HG03520 (cell line): ENCODE data around the gene USP17L30.
"Not testable (repeated sequence)": the region's sequence is repeated elsewhere in the genome, so short reads cannot be mapped to it uniquely, and the experiment has no call there.

Source experiments
- ATAC-seq: cut with Tn5 transposase; IDR thresholded peaks from one replicate; pipeline ENCODE4 v1.9.1; 2021; ENCODE audit warnings: mild to moderate bottlenecking, moderate library complexity; ENCODE audit not compliant: unreplicated experiment

Gene USP17L30

GRCh38 chr4:9362829-9363228 lies at the start of gene USP17L30:
USP17L30 (plus strand) TSS chr4:9363129; CDS start chr4:9363129, 0 bp downstream.
- not testable (repeated sequence) for ATAC-seq

GRCh38 chr4:9324191-9324590 lies 38.7 kb upstream of the USP17L30 start:
- not testable (repeated sequence) for ATAC-seq

- not testable (repeated sequence) for ATAC-seq
Observed at GRCh38 chr4:9324865-9325264, 38.1 kb upstream of the USP17L30 start, which contains the start of gene USP17L24. USP17L24 (plus strand) TSS chr4:9325165; CDS start chr4:9325165, 0 bp downstream.

- ATAC-seq: not testable (repeated sequence)
Observed at GRCh38 chr4:9329611-9330010, 33.3 kb upstream of the USP17L30 start, which contains the start of gene USP17L25. USP17L25 (plus strand) TSS chr4:9329911; CDS start chr4:9329911, 0 bp downstream.

GRCh38 chr4:9334358-9334757 lies 28.6 kb upstream of the USP17L30 start, which contains the start of gene USP17L26:
USP17L26 (plus strand) TSS chr4:9334658; CDS start chr4:9334658, 0 bp downstream.
- ATAC-seq: not testable (repeated sequence)

GRCh38 chr4:9339103-9339502 lies 23.8 kb upstream of the USP17L30 start, which contains the start of gene USP17L5:
USP17L5 (plus strand) TSS chr4:9339403; CDS start chr4:9339403, 0 bp downstream.
- ATAC-seq: not testable (repeated sequence)

- ATAC-seq: not testable (repeated sequence)
Observed at GRCh38 chr4:9343848-9344247, 19.1 kb upstream of the USP17L30 start, which contains the start of gene USP17L27. USP17L27 (plus strand) TSS chr4:9344148; CDS start chr4:9344148, 0 bp downstream.

- not testable (repeated sequence) for ATAC-seq
Observed at GRCh38 chr4:9348593-9348992, 14.3 kb upstream of the USP17L30 start, which contains the start of gene USP17L28. USP17L28 (plus strand) TSS chr4:9348893; CDS start chr4:9348893, 0 bp downstream.

- not testable (repeated sequence) for ATAC-seq
Observed at GRCh38 chr4:9350866-9351265, 12.1 kb upstream of the USP17L30 start.

- not testable (repeated sequence) for ATAC-seq
Observed at GRCh38 chr4:9353338-9353737, 9.6 kb upstream of the USP17L30 start, which contains the start of gene USP17L29. USP17L29 (plus strand) TSS chr4:9353638; CDS start chr4:9353638, 0 bp downstream.

- not testable (repeated sequence) for ATAC-seq
Observed at GRCh38 chr4:9379881-9380280, 17.0 kb downstream of the USP17L30 start.

- ATAC-seq: not testable (repeated sequence)
Observed at GRCh38 chr4:9381012-9381534, 18.1 kb downstream of the USP17L30 start.

GRCh38 chr4:9384126-9384525 lies 21.2 kb downstream of the USP17L30 start:
- no peak for ATAC-seq

- ATAC-seq: not testable (repeated sequence)
Observed at GRCh38 chr4:9389001-9389400, 26.1 kb downstream of the USP17L30 start.

GRCh38 chr4:9405774-9406173 lies 42.8 kb downstream of the USP17L30 start:
- ATAC-seq: not testable (repeated sequence)

- not testable (repeated sequence) for ATAC-seq
Observed at GRCh38 chr4:9406491-9406890, 43.6 kb downstream of the USP17L30 start.

GRCh38 chr4:9409793-9410192 lies 46.9 kb downstream of the USP17L30 start:
- no peak for ATAC-seq
